Activated CD4-positive, alpha-beta memory T cell treated with anti-CD3 and anti-CD28 coated beads, Interleukin-2, amount 10 ng/mL, durations not matched to agents 7 days and 5 days (primary cell): ENCODE results near the gene SIPA1L3. TPM values are rescaled to one million over a fixed set of nuclear protein-coding genes. Genes with fewer than 3 reads are reported as not detected.

Source experiments
- CTCF ChIA-PET: fragments of 350-600 bp; sonication (Branson Sonifier 250); formaldehyde crosslinking; loops from one replicate; lab custom pipeline; 2021; ENCODE audit warnings: antibody characterized with exemption, inconsistent platforms; lab: Charles Lee
- POLR2A ChIA-PET: fragments of 350-600 bp; sonication (Branson Sonifier 250); formaldehyde crosslinking; loops from one replicate; lab custom pipeline; 2021; ENCODE audit warnings: antibody characterized with exemption; lab: Charles Lee
- DNase-seq: peaks from one replicate; pipeline ENCODE4 v3.0.0-alpha.2; 2020
- H3K27ac Mint-ChIP-seq: one replicate; pipeline ENCODE4 v1.8.0; 2021; ENCODE audit warnings: mild to moderate bottlenecking, mixed read lengths
- H3K27me3 Mint-ChIP-seq: one replicate; pipeline ENCODE4 v1.8.0; 2021; ENCODE audit warnings: mixed read lengths
- H3K36me3 Mint-ChIP-seq: one replicate; pipeline ENCODE4 v1.8.0; 2021; ENCODE audit warnings: low read depth, mixed read lengths
- H3K4me1 Mint-ChIP-seq: one replicate; pipeline ENCODE4 v1.8.0; 2021; ENCODE audit warnings: mixed read lengths
- H3K4me3 Mint-ChIP-seq: one replicate; pipeline ENCODE4 v1.8.0; 2021; ENCODE audit warnings: mild to moderate bottlenecking, mixed read lengths
- H3K9me3 Mint-ChIP-seq: one replicate; pipeline ENCODE4 v1.8.0; 2021; ENCODE audit warnings: mixed read lengths
- total RNA-seq, 2 experiments: library from RNA; stranded (reverse); gene quantifications; one replicate each; pipeline ENCODE4 v1.2.3, GENCODE V29; 2021

SIPA1L3 gene
- total RNA-seq, 2 experiments from 2014 or later, result 13.6 to 15.2 TPM

- CTCF ChIA-PET, result no interaction called here
- Mint-ChIP-seq H3K27me3 (no peaks in the 10 kb centered on the region), H3K36me3 (peaks cover 8% of the 10 kb centered on the region), H3K4me1 (no peaks in the 10 kb centered on the region), H3K27ac (no peak overlapping the region), H3K4me3 (no peak overlapping the region), H3K9me3 (peaks cover 15% of the 10 kb centered on the region)
- no peak for DNase-seq
- POLR2A ChIA-PET, result no interaction called here
Measured at GRCh38 chr19:37975596-37976515, 68.8 kb downstream of the SIPA1L3 start.

GRCh38 chr19:37977391-37977790 is 70.4 kb downstream of the SIPA1L3 start:
- H3K27ac Mint-ChIP-seq, result no peak overlapping the region

GRCh38 chr19:37977992-37978391 is 71.0 kb downstream of the SIPA1L3 start:
- POLR2A ChIA-PET, result no interaction called here
- H3K27me3 Mint-ChIP-seq, result no peaks in the 10 kb centered on the region
- DNase-seq, result no peak
- H3K36me3 Mint-ChIP-seq, result no peaks in the 10 kb centered on the region
- peaks cover 5% of the 10 kb centered on the region for H3K9me3 Mint-ChIP-seq
- no peak overlapping the region for H3K27ac Mint-ChIP-seq
- CTCF ChIA-PET, result no interaction called here
- H3K4me1 Mint-ChIP-seq, result no peaks in the 10 kb centered on the region
- no peak overlapping the region for H3K4me3 Mint-ChIP-seq

More at GRCh38 chr19:37977391-37977790, 70.4 kb downstream of the SIPA1L3 start:
- no peak overlapping the region for H3K4me3 Mint-ChIP-seq
- H3K4me1 Mint-ChIP-seq, result no peaks in the 10 kb centered on the region
- CTCF ChIA-PET, result no interaction called here
- no peak for DNase-seq
- POLR2A ChIA-PET, result no interaction called here
- no peaks in the 10 kb centered on the region for H3K36me3 Mint-ChIP-seq
- H3K9me3 Mint-ChIP-seq, result peaks cover 5% of the 10 kb centered on the region
- H3K27me3 Mint-ChIP-seq, result no peaks in the 10 kb centered on the region

- no peaks in the 10 kb centered on the region for H3K36me3 Mint-ChIP-seq
- CTCF ChIA-PET, result no interaction called here
- no peaks in the 10 kb centered on the region for H3K9me3 Mint-ChIP-seq
- POLR2A ChIA-PET, result no interaction called here
- H3K27ac Mint-ChIP-seq, result no peak overlapping the region
- H3K4me3 Mint-ChIP-seq, result no peak overlapping the region
- H3K27me3 Mint-ChIP-seq, result no peaks in the 10 kb centered on the region
- H3K4me1 Mint-ChIP-seq, result no peaks in the 10 kb centered on the region
- DNase-seq, result no peak
Measured at GRCh38 chr19:37979547-37980082, 72.6 kb downstream of the SIPA1L3 start.

- Mint-ChIP-seq H3K9me3 (no peaks in the 10 kb centered on the region), H3K4me1 (no peaks in the 10 kb centered on the region), H3K36me3 (no peaks in the 10 kb centered on the region), H3K27me3 (no peaks in the 10 kb centered on the region), H3K4me3 (no peak overlapping the region), H3K27ac (no peak overlapping the region)
- no peak for DNase-seq
- CTCF ChIA-PET, result no interaction called here
- POLR2A ChIA-PET, result no interaction called here
Measured at GRCh38 chr19:37980419-37981170, 73.6 kb downstream of the SIPA1L3 start.

GRCh38 chr19:37981785-37982475 is 74.9 kb downstream of the SIPA1L3 start:
- no peak overlapping the region for H3K4me3 Mint-ChIP-seq
- ChIA-PET CTCF (no interaction called here), POLR2A (no interaction called here)
- no peaks in the 10 kb centered on the region for H3K9me3 Mint-ChIP-seq
- DNase-seq, result no peak
- no peaks in the 10 kb centered on the region for H3K36me3 Mint-ChIP-seq
- H3K27me3 Mint-ChIP-seq, result no peaks in the 10 kb centered on the region
- H3K4me1 Mint-ChIP-seq, result peaks cover 3% of the 10 kb centered on the region
- no peak overlapping the region for H3K27ac Mint-ChIP-seq

- no peak for DNase-seq
- Mint-ChIP-seq H3K27ac (no peak overlapping the region), H3K4me3 (no peak overlapping the region), H3K9me3 (no peaks in the 10 kb centered on the region), H3K4me1 (peaks cover 3% of the 10 kb centered on the region), H3K27me3 (no peaks in the 10 kb centered on the region), H3K36me3 (no peaks in the 10 kb centered on the region)
- POLR2A ChIA-PET, result no interaction called here
- CTCF ChIA-PET, result no interaction called here
Measured at GRCh38 chr19:37982655-37983054, 75.6 kb downstream of the SIPA1L3 start.

- H3K9me3 Mint-ChIP-seq, result no peaks in the 10 kb centered on the region
- H3K27me3 Mint-ChIP-seq, result no peaks in the 10 kb centered on the region
- peaks cover 3% of the 10 kb centered on the region for H3K4me1 Mint-ChIP-seq
- DNase-seq, result no peak
- no peak overlapping the region for H3K4me3 Mint-ChIP-seq
- POLR2A ChIA-PET, result no interaction called here
- CTCF ChIA-PET, result no interaction called here
- no peaks in the 10 kb centered on the region for H3K36me3 Mint-ChIP-seq
- H3K27ac Mint-ChIP-seq, result no peak overlapping the region
Measured at GRCh38 chr19:37983153-37983552, 76.1 kb downstream of the SIPA1L3 start.

GRCh38 chr19:37983916-37984315 is 76.9 kb downstream of the SIPA1L3 start:
- Mint-ChIP-seq H3K4me3 (no peak overlapping the region), H3K27ac (no peak overlapping the region), H3K9me3 (no peaks in the 10 kb centered on the region), H3K27me3 (no peaks in the 10 kb centered on the region), H3K4me1 (peaks cover 3% of the 10 kb centered on the region), H3K36me3 (no peaks in the 10 kb centered on the region)
- CTCF ChIA-PET, result interaction anchor here (0.6 kb wide), 1 partner anchor 260 kb away, joined by 3 read pairs; no protein-coding TSS in a partner anchor
- POLR2A ChIA-PET, result no interaction called here
- DNase-seq, result no peak

- Mint-ChIP-seq H3K27me3 (no peaks in the 10 kb centered on the region), H3K9me3 (no peaks in the 10 kb centered on the region), H3K4me1 (peaks cover 3% of the 10 kb centered on the region), H3K4me3 (no peak overlapping the region), H3K36me3 (no peaks in the 10 kb centered on the region), H3K27ac (no peak overlapping the region)
- ChIA-PET POLR2A (no interaction called here), CTCF (no interaction called here)
- no peak for DNase-seq
Measured at GRCh38 chr19:37986048-37986750, 79.2 kb downstream of the SIPA1L3 start.

- no peak for DNase-seq
- H3K4me3 Mint-ChIP-seq, result no peak overlapping the region
- H3K36me3 Mint-ChIP-seq, result no peaks in the 10 kb centered on the region
- H3K27me3 Mint-ChIP-seq, result no peaks in the 10 kb centered on the region
- ChIA-PET POLR2A (no interaction called here), CTCF (no interaction called here)
- peaks cover 3% of the 10 kb centered on the region for H3K4me1 Mint-ChIP-seq
- no peak overlapping the region for H3K27ac Mint-ChIP-seq
- H3K9me3 Mint-ChIP-seq, result no peaks in the 10 kb centered on the region
Measured at GRCh38 chr19:37987356-37988332, 80.6 kb downstream of the SIPA1L3 start.
